GM12892 (cell line): ENCODE results near the gene MTCH1.

Experiments used
- POLR2A ChIP-seq: IDR thresholded peaks from 2 replicates; pipeline ENCODE4 v1.6.1; 2011; ENCODE audit warnings: low read depth, low read length, control low read depth
- POLR2AphosphoS5 ChIP-seq: IDR thresholded peaks from 2 replicates; pipeline ENCODE4 v1.6.1; 2011; ENCODE audit warnings: low read depth, low read length, control low read depth
- TAF1 ChIP-seq: IDR thresholded peaks from 2 replicates; pipeline ENCODE4 v1.6.1; 2011; ENCODE audit warnings: low read depth, mild to moderate bottlenecking, control low read depth, low read length, borderline replicate concordance

GRCh38 chr6:36928547-36928918, 57.5 kb downstream of the MTCH1 start:
- TF ChIP-seq POLR2A = no peak
- TF ChIP-seq POLR2AphosphoS5 = no peak
- TF ChIP-seq TAF1 = no peak
